ENCODE measurements around the gene SPEG. TPM values are rescaled to one million over a fixed set of nuclear protein-coding genes. Genes with fewer than 3 reads are reported as not detected.
A peak's percentile ranks its signal among the peaks of the same experiment; 100 is the strongest.

SPEG gene
- total RNA-seq, 1 donor from 2014 or later = 119 TPM

- intact Hi-C loops (cut with DNase I) = loop anchor here (1.0 to 2.0 kb wide), 2 partner anchors 148 to 186 kb away; no protein-coding TSS in a partner anchor
- DNase-seq (ENCODE audit: missing footprints) = no peak
- ATAC-seq = no peak
These were observed 106.3 kb downstream of the SPEG start for GRCh38 chr2:219540784-219541504.

GRCh38 chr2:219541611-219542180 lies 107.1 kb downstream of the SPEG start:
- intact Hi-C loops (cut with DNase I) = loop anchor here (1.0 to 2.0 kb wide), 2 partner anchors 148 to 185 kb away; no protein-coding TSS in a partner anchor
- ATAC-seq = no peak
- peak; percentile 90 for DNase-seq (ENCODE audit: missing footprints)

- peak; percentile 30 for ATAC-seq
- DNase-seq (ENCODE audit: missing footprints) = peak; percentile 80
- intact Hi-C loops (cut with DNase I) = loop anchor here (1.0 kb wide), 1 partner anchor 99 kb away; no protein-coding TSS in a partner anchor
These were observed 108.4 kb downstream of the SPEG start for GRCh38 chr2:219542931-219543595.

GRCh38 chr2:219543596-219544358 lies 109.1 kb downstream of the SPEG start, which contains the start of the genes CHPF and TMEM198:
Gene CHPF, minus strand, starts transcription at chr2:219543809. Its CDS starts 271 bp downstream, at chr2:219543538.
Gene TMEM198, plus strand, starts transcription at chr2:219544028. Its CDS starts 700 bp downstream, at chr2:219544728.
- ATAC-seq = peak; percentile 95
- intact Hi-C loops (cut with DNase I) = loop anchor here (1.0 kb wide), 1 partner anchor 99 kb away; no protein-coding TSS in a partner anchor
- DNase-seq (ENCODE audit: missing footprints) = peak; percentile 98

GRCh38 chr2:219544567-219544966 lies 109.9 kb downstream of the SPEG start:
- no peak for DNase-seq (ENCODE audit: missing footprints)
- no peak for ATAC-seq
- intact Hi-C loops (cut with DNase I) = no loop called here

- ATAC-seq (no peak), DNase-seq (ENCODE audit: missing footprints) (no peak)
- intact Hi-C loops (cut with DNase I) = no loop called here
These were observed 110.8 kb downstream of the SPEG start for GRCh38 chr2:219545295-219545942.

GRCh38 chr2:219545943-219546352 lies 111.3 kb downstream of the SPEG start:
- DNase-seq (ENCODE audit: missing footprints) (no peak), ATAC-seq (no peak)
- intact Hi-C loops (cut with DNase I) = no loop called here

- intact Hi-C loops (cut with DNase I) = no loop called here
- ATAC-seq = no peak
These were observed 113.0 kb downstream of the SPEG start for GRCh38 chr2:219547621-219548020.

More at GRCh38 chr2:219547621-219548020, 113.0 kb downstream of the SPEG start:
- DNase-seq (ENCODE audit: missing footprints) = no peak

Other genes starting within 250 kb of the SPEG start
- 24.3 TPM for gene ZFAND2B, start 228.1 kb upstream of the SPEG start, total RNA-seq
- 31.4 TPM for gene ABCB6, start 215.9 kb upstream of the SPEG start, total RNA-seq
- gene ATG9A, start 205.2 kb upstream of the SPEG start, total RNA-seq = 79.4 TPM
- 26.6 TPM for gene ANKZF1, start 205.0 kb upstream of the SPEG start, total RNA-seq
- gene GLB1L, start 189.4 kb upstream of the SPEG start, total RNA-seq = 1.8 TPM
- gene STK16, start 189.4 kb upstream of the SPEG start, total RNA-seq = 17.1 TPM
- not detected for gene TUBA4B, start 181.6 kb upstream of the SPEG start, total RNA-seq
- gene TUBA4A, start 180.9 kb upstream of the SPEG start, total RNA-seq = 128 TPM
- gene DNAJB2, start 155.5 kb upstream of the SPEG start, total RNA-seq = 80.4 TPM
- not detected for gene PTPRN, start 125.4 kb upstream of the SPEG start, total RNA-seq
- gene RESP18, start 102.1 kb upstream of the SPEG start, total RNA-seq = not detected
- gene DNPEP, start 46.9 kb upstream of the SPEG start, total RNA-seq = 66.6 TPM
- 13,356 TPM for gene DES, start 16.5 kb upstream of the SPEG start, total RNA-seq
- gene GMPPA, start 64.0 kb downstream of the SPEG start, total RNA-seq = 22.9 TPM
- not detected for gene ASIC4, start 79.6 kb downstream of the SPEG start, total RNA-seq
- gene CHPF, start 109.0 kb downstream of the SPEG start, total RNA-seq = 92.2 TPM
- 2.7 TPM for gene TMEM198, start 109.2 kb downstream of the SPEG start, total RNA-seq
- gene OBSL1, start 136.7 kb downstream of the SPEG start, total RNA-seq = 158 TPM
- 1.9 TPM for gene INHA, start 137.5 kb downstream of the SPEG start, total RNA-seq
- gene STK11IP, start 163.0 kb downstream of the SPEG start, total RNA-seq = 13.9 TPM
- gene SLC4A3, start 192.8 kb downstream of the SPEG start, total RNA-seq = 445 TPM

Data from Right ventricle myocardium inferior (tissue), 1 donor.